ENCODE data around the gene SORCS2.

Gene SORCS2

DNA sequence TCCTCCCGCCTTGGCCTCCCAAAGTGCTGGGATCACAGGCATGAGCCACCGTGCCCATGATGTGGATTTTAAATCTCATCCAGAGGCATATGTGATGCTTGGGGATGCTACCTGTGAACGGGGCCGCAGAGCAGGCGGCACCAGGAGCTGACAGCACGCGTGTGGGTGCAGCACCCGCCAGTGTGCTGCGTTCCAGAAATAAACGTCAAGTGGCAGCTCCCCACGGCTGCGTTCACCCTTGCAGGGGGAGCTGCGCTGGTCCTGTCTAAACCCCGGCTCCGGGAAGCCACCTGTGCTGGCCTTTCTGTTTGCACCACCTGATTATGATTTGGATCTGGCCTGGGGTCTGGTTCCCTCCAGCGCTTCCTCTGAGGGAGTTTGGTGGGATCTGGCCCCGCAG is 77.8 kb downstream of the SORCS2 start:
- no peak for DNase-seq

GRCh38 chr4:7272404-7272803 is 80.1 kb downstream of the SORCS2 start:
- DNase-seq = no peak

GRCh38 chr4:7273738-7274297 is 81.5 kb downstream of the SORCS2 start:
- DNase-seq = no peak

DNA sequence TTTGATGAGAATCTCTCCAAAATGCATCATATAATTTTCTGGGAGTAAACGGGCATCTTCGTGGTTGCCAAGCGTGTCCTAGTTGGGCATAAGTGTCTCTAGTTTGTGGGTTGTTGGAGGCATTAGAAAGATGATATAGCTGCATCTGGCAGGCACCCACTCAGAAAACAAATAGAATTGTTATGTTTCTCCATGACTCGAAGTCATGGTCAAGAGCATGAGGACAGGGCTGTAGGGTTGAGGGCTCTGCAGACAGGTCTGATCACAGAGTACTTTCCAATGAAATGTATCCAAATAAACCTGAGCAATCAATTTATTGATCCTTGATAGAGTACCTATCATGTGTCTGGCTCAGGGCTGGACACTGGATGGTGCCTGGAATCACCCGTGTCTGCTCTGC is 82.7 kb downstream of the SORCS2 start:
- no peak for DNase-seq

DNA sequence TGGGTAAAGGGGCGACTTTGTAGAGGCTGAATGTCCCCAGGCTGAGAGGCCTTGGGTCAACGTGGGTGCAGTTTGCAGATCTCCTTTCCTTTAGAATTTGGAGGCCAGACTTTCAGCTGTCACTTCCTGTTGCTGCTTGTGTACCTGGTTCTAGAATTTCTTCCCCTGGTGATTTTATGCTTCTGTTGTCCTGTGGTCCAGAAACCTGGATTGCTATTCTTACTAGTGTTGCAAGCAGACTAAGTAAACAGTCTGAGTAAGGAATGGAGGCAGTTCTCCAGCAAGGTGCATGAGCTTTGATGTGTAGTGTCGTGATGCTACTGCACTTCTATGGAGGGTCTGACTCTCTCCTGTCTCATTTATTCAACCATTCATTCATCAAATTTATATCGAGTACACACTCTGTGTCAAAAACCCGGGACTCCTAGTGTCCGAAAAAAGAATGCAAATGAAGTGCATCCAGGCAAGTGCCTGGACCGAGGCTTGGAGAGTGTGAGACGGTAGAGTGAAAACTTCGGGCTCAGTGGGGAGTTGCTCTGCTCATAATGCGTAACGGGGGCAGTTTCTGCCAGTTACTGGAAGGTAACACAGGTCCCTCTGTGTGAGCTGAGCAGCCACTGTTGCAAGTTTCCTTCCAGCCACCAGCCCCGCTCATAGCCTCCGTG is 83.3 kb downstream of the SORCS2 start:
- DNase-seq = no peak

- no peak for DNase-seq
Measured at GRCh38 chr4:7276515-7276914, 84.2 kb downstream of the SORCS2 start.

- DNase-seq = no peak
Measured at GRCh38 chr4:7278071-7278765, 85.9 kb downstream of the SORCS2 start.

DNA sequence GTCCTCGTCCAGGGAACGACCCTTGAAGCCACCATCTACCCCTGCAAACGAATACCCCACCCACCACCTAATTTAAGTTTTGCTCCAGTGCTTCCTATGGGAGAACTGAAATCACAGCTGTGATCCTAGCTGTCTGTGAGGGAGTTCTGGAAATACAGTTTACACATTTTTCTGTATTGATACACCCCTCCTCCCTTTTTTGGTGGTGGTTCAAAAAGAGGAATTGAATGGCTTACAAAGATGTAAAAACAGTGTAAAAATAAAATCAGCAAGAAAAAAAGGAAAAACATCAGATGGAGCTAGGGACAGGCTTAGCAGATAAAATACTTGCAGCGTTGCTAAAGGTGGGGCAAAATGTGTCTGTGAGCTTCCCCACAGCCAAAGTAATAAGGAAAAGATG is 86.6 kb downstream of the SORCS2 start:
- no peak for DNase-seq

- no peak for DNase-seq
Measured at GRCh38 chr4:7279902-7280301, 87.6 kb downstream of the SORCS2 start.

DNA sequence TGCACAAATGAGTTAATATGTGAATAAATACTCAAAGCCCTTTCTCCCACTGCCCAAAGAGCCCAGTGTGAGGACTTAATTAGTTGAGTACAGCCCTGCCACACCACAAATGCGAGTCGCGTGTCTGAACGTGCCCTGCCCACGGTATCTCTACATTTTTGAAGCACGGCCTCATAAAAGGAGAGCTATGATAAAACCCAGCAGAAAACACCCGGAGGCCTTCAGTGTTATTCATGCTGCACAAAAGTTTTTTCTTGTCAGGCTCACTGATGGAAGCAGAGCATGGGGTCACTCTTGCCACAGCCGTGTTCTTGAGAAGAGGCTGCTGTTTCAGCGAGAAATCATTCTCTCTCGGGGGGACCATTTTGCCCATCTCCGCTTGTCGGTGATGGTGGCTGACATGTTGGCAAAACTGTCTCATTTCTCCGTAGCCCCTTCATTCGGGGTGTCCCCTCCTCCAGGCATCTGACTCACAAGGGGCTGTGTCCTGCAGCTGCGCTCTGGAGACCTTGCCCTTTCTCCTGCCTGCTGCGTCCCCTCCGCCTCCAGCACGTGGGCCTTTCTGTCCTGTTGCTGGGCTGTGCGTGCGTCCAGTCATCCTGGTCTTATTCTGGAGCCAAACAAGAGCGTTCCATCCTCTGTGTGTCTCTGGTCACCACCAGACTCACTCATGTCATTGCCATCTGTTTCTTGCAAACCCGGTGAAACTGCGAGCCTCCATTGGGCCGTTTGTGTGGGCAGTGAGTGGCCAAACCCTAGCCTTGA is 88.8 kb downstream of the SORCS2 start:
- DNase-seq = no peak

DNA sequence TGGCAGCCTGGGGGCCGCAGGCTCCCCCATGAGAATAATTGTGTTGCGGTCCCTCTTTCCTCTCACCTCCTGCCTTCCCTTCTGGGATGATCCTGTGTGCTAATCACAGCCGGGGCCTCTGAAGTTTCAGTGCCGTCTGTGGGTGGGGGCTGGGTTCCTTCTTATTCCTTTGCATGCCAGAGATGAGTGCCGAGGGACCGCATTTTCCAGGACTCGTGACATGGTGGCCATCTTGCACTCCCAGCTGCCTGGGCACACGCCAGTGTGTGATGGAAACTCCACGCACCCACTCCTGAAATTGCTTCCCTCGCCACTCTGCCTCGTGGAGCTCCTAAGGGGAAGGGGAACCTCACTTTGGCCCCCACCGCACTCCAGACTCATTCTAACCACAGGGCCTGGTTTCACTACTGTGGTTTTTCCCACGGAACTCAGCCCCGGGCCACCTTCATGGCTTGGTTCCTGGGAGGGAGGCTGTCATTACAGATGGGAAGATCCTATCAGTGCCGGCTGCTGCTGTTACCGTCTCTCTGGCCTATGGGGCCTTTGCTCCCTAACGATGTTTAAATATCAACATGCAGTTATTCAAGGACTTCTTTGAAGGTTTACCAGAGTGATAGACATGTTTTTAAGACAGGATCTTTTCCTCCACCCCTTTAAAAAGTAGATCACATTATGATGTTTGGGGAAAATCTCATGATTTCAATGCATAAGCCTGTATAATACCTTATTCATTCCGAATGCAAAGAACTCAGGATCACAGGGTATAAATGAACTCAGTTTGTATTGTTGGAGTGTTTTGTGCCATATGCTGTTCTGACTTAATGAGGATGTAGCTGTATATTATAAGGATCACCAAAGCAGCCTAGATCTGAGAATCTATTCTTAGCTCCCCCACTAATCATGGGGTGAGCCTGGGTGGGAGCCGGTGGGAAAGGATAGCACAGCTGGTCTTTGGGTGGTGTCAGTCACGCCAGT is 89.6 kb downstream of the SORCS2 start:
- DNase-seq = no peak

GRCh38 chr4:7282786-7283440 is 90.6 kb downstream of the SORCS2 start:
- no peak for DNase-seq

DNA sequence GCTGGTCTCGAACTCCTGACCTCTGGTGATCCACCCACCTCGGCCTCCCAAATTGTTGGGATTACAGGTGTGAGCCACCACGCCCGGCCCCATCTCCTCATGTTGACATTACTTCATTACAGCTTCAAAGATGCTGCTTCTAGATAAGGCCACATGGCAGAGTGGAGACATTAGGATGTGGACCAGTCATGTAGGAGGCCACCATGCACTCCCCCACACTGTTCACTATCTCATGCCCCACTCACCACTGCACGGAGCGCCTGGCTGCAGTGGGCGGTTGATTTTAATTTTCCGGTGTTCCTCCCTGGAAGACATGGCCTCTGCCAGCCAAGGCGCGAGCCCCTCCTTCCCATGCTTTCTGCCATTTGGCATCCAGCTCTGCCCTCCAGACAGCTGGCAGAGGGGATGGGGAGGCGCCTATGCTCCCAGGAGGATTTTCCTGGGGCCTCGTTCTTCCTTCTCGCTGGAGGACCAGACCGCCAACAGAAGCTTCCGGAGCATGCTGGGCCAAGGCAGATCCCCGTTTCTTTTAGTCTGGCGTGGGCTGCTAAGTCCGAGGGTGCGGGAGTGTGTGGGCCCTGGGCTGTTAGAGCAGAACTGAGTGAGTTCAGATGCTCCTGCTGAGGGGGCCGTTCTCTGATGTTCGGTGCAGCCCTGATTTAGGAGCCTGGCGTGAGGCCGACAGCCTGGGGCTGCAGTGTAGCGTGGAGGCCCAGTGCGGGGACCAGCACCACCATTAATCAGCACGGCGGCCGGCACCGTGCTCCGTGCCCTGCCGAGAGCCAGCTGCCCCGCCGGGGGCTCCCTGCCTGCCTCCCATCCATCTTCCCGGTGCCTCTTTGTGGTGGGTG is 93.1 kb downstream of the SORCS2 start:
- peak; percentile 55 for DNase-seq

DNA sequence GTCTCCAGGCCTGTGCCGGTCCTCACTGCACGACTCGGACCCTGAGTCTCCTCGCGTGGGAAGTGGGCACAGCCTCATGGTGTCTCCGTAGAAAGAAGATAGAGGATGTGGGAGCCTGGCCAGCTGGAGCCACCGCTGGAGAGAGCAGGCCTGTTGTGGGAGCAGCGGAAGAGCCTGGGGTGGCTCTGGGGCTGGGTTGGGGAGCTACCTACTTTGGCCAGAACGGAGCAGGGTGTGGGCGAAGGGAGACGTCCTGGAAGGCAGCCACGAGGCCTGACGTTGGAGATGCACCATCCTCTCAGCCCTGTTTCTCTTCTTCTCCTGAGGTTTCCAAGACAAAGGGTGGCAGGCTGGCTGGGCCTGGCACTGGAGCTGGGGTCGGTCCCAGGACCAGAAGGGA is 93.8 kb downstream of the SORCS2 start:
- DNase-seq = no peak

- DNase-seq = no peak
Measured at GRCh38 chr4:7286798-7287197, 94.5 kb downstream of the SORCS2 start.

DNA sequence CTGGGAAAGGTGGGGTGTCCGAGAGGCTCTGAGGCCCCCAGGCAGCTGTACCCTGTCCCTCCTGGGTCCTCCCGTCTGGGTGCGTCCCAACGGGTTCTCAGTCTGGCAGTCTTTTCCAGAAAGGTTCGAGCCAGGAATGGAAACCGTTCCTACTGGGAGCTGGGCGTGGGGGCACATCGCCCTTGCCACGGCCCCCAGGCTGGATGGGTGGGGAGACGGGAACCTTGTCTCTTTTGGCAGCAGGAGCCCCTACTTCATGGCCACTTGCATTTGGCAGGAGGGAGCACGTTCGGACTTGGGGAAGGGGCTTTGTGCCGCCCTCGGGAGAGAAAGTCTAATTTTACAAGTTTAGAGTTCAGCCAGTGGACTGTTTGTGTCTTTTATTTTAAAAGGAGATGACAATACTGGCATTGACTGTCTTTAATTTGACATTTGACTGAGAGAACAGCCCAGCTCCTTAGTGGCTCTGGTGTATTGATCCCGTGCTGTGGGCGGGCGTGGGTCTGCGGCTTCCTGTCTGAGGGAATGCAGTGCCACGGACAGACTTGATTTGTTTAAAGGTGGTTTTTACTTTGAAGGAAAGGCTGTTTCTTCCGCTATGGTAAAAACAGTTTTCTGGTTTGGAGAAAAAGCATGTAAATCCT is 95.1 kb downstream of the SORCS2 start:
- no peak for DNase-seq

- DNase-seq = no peak
Measured at GRCh38 chr4:7287918-7288280, 95.6 kb downstream of the SORCS2 start.

DNA sequence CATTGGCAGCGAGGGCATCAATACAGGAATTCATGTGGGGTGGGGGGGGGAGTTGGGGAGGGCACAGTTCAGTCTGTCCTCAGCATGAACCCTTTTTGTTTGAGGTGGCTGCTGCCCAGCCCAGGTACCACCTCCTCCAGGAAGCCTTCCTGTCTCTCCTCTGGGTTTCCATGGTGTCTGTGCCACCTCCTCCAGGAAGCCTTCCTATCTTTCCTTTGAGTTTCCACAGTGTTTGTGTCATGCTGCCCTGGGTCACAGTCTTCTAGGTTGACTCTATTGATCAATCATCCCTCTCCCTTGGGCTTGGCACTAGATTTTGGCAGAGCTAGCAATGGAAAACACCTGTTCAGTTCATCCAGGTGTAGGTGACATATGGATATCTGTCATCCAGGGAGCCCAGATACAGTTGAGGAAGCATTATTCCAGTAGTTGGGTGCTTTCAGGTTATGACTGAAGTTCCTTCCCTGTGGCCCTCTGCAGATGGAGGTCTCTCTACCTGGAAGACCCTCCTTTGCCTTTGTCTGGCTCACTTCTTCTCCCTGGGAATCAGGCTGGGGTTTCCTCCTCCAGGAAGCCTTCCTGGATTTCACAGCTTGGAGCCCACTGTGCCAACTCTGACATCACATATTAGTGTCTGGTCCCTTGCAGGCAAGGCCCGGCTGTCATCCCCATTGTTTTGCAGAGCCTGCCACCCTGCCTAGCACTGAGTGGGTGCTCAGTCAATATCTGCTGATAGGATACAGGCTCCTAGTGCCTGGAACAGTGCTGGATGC is 96.6 kb downstream of the SORCS2 start:
- no peak for DNase-seq

DNA sequence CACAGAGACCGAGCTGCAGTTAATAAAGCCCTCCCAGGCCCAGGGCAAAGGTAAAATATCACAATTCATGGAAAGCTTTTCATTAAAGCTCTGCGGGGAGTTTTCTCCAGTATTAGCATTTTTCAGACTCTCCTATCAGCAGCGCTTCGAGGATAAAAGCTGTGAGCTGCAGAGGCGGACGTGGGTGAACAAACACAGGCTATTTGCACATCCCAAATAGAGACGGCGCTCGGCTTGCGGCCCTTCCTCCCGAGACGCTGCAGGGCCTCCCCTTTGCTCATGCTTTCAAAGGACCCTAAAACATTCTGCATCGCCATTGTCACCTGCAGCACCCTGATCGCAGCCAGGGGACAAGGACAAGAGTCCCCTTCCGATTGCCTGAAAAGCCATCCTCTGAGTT is 97.3 kb downstream of the SORCS2 start:
- no peak for DNase-seq
